GM12874 (cell line): ENCODE data around the gene RNF4.

ENCODE experiments used
- TF ChIP-seq, protein P1 (sequence below): IDR thresholded peaks from 2 replicates; pipeline ENCODE4 v1.5.1; 2011; ENCODE audit warnings: low read depth, mild to moderate bottlenecking, control low read depth, low read length, moderate library complexity; ENCODE audit not compliant: insufficient read depth

Gene RNF4

GRCh38 chr4:2426069-2426397, 42.9 kb upstream of the RNF4 start:
- TF ChIP-seq, protein P1, sequence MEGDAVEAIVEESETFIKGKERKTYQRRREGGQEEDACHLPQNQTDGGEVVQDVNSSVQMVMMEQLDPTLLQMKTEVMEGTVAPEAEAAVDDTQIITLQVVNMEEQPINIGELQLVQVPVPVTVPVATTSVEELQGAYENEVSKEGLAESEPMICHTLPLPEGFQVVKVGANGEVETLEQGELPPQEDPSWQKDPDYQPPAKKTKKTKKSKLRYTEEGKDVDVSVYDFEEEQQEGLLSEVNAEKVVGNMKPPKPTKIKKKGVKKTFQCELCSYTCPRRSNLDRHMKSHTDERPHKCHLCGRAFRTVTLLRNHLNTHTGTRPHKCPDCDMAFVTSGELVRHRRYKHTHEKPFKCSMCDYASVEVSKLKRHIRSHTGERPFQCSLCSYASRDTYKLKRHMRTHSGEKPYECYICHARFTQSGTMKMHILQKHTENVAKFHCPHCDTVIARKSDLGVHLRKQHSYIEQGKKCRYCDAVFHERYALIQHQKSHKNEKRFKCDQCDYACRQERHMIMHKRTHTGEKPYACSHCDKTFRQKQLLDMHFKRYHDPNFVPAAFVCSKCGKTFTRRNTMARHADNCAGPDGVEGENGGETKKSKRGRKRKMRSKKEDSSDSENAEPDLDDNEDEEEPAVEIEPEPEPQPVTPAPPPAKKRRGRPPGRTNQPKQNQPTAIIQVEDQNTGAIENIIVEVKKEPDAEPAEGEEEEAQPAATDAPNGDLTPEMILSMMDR: no peak

- TF ChIP-seq, protein P1: no peak
Observed at GRCh38 chr4:2426711-2427275, 42.1 kb upstream of the RNF4 start.

DNA sequence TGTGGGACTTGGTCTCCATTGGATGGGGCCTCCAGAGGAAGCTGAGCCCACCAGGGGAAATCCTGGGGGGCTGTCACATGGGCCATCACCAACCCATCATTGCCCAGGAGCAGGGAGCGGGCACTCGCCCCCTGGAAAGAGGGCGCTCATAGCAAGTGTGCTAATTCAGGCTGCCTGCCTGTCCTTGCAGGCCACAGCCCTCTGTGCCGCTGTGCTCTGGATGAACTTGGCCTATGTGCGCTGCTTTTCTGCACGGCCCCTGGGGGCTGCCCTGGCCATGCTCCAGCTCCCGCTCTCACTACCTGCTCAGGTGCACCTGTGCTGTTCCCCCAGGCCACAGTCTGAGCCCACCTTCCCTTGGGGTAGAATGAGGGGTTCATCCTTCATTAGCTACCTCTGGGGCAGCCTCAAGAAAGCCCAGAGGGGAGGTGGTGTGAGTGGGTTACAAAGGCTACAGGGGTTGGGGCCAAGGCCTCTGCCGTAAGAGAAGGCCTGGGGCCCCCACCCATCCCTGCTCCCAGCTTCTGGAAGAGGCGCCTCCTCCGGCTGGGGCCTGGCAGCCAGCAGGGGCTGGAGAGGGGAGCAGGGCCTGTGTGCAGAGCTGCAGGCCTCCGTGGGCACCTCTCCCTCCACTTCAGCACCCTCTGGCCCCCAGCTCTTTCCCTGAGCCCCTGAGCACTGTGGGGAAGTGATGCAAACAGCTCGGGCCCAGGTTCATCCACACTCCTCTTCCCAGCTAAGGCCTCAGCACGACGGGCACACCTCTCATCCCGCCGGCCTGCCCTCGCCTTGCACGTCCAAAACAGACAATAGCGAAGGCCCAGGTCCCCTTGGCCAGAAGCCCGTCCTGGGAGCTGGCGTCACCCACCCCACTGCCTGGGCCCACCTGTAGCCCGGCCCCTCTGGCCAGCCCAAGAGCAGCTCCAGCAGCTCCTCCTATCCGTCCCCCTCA, 41.2 kb upstream of the RNF4 start:
- TF ChIP-seq, protein P1: no peak

DNA sequence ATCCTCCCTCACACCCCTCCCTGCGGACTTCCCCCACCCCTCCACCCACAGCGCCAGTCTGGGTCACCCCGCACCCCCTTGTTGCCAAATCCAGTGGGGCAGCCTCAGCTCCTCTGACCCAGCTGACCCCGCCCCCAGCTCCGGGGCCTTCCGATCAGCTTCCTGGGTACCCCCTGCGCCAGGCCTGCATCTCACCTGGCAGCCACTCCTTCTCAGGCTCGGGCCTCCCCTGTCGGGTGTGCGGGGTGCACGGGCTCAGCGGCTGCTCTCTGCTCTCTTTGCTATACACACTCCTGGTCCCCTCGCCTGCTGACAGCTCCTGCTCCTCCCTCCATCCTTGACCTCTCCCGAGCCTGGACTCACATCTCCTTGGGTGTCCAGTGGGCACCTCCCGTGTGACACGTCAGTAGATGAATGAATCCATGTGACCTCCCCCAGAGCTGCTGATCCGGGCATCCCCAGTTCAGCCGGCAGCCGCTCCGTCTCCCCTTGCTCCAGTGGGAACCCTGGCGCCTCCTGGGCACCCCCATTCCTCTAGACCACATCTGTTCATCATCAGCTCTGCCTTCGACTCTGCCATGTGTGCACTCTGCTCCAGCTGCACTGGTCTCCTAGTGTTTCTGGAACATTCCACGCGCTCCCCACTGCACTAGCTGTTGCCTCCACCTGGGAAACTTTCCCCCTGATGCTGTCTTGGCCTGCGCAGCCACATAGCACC, 40.3 kb upstream of the RNF4 start:
- TF ChIP-seq, protein P1: no peak

GRCh38 chr4:2432004-2432403, 36.9 kb upstream of the RNF4 start:
- TF ChIP-seq, protein P1: no peak

GRCh38 chr4:2432991-2433530, 35.8 kb upstream of the RNF4 start:
- TF ChIP-seq, protein P1: no peak
